Measurements from ENCODE around the gene ABCA5.

The ABCA5 gene

DNA sequence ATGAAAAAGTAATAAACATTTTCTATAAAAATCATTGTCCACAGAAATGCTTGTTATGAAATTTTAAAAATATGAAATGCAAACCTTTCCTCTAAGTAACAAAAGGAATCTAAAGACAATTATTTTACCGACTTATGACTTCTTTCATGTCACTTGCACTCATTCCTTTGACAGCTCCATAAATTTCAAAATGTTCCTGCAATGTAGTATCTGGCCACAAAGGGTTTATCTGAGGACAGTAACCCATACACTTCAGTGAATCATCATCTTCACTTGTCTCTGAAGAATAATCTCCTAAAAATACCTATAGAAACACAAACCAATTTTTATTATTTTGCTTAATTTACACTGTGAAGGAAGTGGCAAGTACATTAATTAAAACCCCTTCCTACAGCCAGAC is 72.7 kb downstream of the ABCA5 start:
- no peak for DNase-seq

DNA sequence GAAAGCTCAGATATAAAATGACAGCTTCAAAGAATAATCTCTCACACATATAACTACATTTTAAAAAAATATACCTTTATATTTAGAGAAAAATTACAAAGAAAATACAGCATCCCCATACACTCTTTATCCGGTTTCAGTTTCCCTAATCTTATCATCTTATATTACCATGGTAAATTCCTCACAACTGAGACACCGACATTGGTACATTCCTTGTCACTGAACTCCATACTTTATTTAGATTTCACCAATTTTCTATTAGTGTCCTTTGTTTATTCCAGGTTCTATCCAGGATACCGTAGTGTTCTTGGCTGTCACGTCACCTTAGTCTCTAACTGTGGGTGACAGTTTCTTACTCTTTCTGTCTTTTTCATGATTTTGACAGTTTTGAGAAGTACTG is 76.3 kb downstream of the ABCA5 start:
- DNase-seq: no peak

DNA sequence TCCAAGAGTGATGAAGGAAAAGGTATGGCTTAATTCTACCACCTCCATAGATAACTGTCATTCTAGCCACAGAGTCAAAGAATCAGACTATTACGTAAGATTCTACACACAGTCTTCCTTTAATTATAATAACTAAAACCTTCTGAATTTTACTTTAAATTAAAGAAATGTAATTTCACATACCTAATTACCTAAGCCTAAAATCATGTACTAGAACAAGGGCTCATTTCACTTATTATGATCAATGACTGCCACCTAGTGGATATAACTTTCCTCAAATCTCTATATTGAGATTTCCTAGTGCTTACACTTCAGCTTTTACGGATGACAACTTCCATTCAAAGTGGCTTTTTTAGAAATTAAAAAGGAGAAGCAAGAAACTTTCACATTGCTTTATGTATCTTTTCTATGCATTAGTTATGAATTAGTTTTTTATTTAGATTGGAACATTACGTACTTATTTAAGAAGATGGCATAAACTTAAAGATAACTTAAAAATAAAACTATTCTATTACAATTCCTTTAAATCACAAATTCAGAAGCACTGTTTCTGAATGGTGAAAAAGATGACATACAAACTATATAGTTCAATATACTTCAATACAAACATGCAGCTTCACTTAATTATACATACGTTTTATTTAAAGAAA is 80.1 kb downstream of the ABCA5 start:
- DNase-seq: peak in 3 of 4 experiments; percentile 40 to 80 (median 68)

DNA sequence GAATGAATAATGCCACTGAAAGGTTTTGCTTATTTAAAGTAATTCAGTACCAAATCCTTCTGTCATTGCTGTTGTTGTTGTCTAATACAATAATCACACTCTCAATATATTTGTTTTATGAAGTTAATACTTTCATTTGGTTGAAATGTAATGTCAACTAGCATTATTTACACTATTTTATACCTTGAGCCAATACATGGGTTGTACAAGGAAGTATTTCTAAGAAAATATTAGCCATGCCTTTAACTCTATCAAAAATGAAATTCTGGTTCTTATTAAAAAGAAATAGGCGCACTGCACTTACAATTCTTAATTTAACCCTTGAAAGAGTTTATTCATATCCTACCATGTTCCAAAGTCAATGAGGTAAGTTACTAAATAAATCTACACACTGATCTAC is 80.7 kb downstream of the ABCA5 start:
- no peak for DNase-seq

DNA sequence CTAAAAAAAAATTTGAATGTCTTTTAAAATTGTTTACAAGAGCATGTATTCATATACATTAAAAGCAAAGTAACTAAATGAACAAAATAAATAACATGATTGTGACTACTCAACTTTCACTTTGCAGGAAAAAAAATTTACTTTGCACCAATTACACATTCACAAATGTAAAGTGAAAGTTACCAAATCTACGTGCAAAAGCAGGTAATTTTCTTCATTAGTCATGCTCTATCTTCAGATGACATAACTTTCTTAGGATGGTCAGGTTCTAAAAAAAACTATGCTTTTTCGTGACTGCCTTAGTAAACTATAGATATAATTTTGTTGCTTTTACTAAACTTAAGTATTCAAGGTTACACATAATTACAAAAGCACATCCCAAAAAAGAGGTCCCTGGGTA is 81.3 kb downstream of the ABCA5 start:
- DNase-seq: no peak

DNA sequence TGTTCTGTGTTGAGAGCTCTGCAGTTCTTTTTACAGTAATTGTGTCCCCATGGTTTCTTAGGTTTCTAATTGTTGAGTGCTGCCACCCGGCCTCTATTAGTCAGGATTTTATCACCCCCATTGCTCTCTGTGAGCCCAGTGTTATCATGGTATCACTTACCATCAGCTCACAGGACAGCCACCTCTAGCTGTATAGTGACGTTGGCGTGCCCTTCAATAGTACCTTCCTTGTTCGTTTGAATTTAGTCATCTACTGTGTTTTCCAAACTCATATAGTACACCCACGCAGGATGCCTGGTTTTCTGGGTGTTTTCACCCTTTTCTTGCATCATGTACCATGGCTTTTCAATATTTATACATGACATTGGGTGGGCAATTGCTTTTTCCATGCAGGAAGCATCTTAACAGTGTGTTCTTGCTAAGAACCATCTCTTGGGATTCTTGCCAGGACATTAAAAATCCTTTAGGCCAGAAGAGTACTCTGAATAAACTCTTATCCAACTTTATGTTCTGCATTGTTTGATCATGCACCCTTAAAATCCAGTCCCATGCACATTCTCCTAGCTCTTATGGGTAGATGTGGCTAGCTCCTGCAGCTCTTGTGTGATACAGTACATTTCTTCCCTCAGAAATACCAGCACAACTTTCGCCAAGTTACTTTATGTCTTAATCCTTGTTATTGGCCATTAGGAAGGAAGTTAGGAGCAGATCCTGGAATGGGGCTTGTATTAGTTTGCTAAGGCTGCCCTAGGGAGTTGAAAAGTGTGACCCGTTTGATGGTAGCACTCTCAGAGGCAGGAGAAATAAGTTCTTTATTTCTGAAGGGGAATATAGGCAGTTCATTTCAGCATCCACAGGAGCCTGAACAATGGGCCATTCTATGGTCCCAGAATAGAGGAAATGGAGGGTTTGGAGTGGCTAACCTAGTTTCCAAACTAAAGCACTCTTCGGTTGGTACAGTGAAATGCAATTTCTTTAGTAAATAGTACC is 87.0 kb downstream of the ABCA5 start:
- no peak for DNase-seq

DNA sequence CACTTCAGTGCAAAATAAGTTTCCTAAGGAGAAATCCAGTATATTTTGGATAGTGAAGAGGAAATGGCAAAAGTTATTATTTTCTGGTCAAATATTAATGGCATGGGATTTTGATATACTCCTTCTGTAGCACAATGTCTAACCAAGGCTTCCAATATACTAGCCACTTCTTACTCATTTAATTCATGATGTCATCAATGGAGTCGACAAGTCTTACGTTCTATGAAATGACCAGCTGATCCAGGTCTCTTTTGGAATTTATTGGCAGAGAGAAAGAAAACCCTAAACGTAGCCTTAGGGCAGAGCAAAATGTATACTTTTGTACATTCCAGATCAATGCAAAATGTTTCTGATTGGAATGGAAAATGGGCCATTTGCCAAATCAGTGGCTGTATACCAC is 90.0 kb downstream of the ABCA5 start:
- DNase-seq: no peak

DNA sequence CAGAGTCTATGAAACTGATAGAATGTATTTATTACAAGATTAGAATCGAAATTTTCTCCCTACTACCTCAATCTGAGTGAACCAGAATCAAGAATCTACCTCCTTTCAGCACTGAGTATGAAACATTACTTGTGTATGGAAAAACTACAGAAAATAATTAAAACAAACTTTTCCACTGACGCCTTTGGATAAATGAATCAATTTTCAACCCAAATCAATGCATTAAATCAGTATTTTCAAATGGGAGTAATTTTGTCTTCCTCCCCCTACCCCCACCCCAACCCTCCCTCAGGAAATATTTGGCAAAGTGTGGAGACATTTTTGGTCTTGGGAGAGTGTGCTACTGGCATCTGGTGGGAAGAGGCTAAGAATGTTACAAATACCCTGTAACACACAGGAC is 90.5 kb downstream of the ABCA5 start:
- DNase-seq: no peak

DNA sequence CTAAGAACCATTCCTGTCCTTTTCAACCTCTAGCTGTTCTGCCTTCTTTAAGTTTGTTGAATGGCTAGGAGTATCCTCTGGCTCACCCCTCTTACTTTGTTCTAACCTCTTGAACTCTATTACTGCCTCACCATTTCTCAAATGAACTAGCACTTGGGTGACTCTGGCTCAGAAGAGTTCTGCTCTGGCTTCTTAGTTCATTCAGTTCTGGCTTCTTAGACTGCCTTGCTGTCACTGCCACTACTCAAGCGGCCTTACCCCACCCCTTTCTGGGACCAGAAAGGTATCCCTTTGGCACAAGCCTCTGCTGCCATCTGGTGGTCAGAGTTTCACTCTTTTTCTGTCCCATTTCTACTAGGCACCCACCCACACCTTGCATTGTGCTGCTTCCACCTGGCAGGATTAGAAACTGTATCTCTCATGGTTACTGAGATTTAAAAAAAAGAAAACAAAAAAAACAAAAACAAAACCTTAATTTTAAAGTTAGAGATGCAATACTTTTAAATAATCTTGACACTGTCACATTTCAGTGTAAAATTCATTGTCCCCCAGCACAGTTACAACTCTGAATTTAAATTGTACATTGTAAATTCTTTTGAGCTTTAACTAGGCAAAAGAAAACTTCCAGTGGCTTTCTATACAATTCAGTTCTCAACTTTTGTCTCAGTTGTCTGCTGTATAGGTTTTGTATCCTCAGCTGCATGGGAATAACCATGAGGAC is 91.4 kb downstream of the ABCA5 start:
- DNase-seq: peak; percentile 93 to 95 (median 94)

DNA sequence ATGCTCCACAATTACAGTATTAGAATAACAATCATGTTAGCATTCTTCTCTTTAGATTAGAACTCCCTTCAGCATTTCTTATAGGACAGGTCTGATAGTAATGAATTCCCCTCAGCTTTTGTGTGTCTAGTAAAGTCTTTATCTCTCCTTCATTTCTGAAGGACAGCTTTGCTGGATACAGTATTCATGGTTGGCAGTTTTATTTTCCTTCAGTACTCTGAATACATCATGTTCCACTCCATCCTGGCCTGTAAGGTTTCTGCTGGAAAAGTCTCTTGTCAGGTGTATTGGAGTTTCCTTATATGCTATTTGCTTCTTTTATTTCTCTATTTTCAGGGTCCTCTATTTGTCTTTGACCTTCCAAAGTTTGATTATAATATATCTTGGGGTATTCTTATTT is 94.3 kb downstream of the ABCA5 start:
- no peak for DNase-seq

DNA sequence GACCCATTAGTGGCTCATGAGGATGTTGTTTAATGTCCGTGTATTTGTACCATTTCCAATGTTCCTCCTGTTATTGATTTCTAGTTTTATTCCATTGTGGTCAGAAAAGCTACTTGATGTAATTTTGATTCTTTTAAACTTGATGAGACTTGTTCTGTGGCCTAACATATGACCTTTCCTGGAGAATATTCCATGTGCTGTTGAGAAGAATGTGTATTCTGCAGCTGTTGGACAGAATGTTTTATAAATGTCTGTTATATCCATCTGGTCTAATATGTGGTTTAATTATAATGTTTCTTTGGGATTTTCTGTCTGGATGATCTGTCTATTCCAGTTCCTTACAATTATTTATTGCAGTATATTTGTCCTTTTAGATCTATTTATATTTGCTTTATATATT is 95.4 kb downstream of the ABCA5 start:
- DNase-seq: no peak

DNA sequence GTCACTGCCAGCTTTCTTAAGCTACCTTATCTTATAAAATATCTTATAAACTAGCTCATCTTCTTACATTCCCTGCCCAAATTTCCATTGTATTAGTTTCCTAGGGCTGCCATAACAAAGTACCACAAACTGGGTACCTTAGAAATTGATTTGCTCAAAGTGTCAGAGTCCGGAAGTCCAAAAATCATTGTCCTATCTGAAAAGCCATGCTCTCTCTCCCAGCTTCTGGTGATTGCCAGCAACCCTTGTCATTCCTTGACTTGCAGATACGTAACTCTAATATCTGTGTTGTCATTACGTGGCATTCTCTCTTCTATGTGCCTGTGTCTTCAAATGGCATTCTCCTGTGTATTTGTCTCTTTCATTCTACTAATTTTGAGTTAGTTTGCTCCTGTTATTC is 96.0 kb downstream of the ABCA5 start:
- no peak for DNase-seq

DNA sequence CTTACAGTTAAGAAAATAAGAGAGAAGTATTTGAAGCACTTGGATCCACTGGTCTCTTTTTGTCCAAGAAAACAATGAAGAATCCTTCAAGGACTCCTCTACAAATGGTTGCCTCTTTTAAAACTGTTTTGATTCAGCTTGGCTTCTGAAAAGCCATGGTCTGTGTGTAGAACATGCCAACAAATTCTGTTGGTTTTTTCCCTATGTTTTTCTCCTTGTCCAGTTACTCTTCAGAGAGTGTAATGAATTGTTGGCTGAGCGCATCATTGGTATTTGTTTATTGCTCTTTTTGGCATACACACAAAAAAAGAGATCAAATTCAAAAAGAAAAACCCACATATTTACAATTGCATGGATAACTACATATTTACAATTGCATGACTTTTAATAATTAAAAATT is 98.4 kb downstream of the ABCA5 start, which contains the start of gene ABCA10:
Gene ABCA10, minus strand, starts transcription at position 249 of the 400 bp plus-strand sequence. CDS start 3,466 bp downstream, outside the sequence.
- DNase-seq: no peak

DNA sequence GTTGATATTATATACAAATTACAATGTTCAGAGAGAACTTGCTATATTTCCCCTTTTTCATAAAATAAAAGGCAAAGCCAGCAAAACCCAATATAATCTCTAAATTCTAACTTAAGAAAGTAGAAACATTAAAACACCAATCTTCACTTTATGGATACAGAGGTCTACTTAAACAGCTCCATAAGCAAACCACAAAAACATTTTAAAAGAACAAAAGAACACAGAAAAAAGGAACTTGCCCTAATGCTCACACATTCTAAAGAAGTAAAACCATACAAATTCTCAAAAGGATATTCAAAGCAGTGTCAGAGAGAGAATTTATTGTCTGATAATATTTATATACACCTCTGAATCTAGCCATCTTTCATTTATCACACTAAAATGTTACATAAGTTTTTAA is 98.9 kb downstream of the ABCA5 start:
- peak in 2 of 4 experiments; percentile 15 to 40 for DNase-seq

DNA sequence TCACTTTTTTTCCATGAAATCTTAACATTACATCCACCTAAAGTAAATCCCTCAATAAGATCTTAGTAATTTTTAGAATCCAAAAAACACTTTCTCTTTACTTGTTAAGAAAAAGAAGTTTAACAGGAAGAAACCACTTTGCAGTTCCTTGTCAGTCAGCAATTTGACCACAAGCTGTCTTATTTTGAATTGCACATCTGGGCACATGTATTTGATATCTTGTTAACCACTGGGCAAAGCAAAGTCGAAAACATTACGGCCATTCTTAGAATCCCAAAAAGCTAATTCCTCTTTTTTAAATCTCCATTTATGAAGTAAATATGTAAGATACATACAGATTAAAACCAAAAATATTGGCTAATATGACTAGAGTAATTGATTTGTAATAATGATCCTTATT is 99.4 kb downstream of the ABCA5 start:
- DNase-seq: peak; percentile 21 to 63 (median 43)

DNA sequence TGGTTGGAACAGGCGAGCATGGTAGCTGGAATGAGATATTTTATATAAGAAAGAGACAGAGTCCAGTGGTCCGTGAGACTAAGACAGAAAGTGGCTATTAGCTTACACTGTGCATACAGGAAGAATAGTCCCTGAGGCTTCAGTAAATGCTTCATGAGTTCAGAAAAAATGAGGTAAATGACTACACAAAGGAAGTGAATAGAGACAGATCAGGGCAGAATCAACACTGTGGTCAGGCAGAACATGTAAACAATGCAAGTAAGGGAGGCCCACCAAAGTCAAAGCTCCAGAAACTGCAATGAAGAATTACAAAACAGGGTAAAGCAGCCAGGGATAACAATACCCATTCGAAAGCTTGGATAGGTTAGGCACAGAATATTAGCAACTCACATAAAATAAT is 103.1 kb downstream of the ABCA5 start:
- DNase-seq: no peak

DNA sequence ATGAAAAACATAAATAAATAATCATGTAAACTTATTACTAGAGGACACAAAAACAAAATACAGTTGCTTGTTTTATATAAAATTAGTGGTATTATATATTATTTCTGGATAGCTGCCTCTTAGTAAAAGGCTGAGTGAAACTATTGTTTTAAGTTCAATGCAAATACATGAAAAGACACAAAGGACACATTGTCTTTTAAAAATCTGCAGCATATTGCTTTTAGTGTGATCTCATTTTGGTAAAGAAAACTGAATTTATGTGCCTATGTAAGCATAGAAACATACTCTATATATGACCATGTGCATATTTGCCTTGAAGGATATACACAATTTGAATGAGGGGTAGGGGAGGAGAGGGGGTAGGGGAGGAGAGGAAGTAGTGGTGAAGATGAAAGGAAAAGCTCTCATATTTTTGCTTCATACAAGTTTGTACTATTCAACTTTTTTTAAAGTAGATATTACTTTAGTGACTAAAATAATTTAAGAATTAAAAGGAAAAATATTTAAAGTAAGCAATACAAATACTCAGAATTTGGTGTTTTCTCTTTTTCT is 104.2 kb downstream of the ABCA5 start:
- DNase-seq: no peak

DNA sequence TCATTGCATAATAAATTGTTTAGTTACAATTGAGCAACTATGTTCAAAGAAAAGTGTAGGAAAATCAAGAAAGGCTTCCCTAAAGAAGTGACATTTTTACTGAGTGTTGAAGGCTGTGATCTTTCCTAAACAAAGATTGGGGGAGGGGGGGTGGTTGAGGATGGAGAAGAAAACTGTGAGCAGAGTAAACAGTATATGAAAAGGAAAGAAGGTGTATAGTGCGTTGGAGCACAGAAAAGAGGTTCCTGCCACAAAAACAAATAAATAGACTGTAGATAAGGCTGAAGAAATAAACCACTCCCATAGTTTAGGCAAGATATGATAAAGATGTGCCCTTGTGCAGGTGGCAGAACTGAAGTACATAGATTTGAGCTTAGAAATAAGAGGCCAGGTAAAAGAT is 106.8 kb downstream of the ABCA5 start:
- DNase-seq: no peak

DNA sequence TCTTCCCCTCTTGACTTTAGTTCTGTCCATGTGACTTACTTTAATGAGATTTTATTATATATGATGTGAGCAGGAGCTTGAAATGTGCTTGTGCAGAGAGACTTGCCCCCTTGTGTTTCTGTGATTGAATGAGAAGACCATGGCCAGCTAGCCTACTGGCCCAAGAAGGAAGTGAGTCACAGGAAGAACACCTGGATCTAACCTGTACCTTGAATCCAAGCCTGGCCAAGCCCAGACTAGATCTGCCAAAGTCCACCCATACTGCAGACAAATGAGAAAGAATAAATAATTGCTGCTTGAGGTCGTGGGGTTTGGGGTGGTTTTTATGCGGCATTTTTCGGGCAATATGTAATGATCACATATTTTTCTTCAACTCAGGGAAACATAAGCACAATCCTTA is 107.9 kb downstream of the ABCA5 start:
- no peak for DNase-seq

DNA sequence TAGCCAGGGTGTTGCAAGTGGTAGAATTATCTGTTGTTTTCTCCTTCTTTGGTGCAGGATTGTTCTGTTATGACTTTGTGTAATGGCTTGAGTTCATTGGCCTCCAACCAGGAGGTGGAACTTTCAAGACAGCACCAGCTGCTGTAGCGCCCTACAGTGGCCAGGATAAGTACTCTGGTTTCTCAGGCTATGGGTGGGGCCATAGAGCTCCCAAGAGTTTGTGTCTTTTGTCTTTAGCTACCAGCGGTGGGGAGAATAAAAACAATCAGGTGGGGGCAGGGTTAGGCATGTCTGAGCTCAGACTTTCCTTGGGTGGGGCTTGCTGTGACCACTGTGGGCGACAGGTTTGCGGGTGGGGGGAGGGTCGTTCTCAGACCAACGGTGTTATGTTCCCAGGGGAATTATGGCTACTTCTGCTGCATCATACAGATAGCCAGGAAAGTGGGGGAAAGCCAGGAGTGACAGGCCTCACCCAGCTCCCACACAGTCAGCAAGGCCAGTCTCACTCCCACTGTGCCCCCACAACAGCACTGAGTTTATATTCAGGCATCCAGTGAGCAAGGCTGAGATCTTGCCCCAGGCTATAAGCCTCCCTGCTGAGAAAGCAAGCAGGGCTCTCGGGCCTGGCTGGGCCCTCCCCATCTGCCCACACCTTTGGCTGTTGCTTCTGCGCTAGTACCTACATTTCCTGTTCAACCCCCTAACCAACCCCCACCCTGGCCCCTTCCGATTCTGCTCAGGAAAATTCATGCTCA is 113.7 kb downstream of the ABCA5 start:
- no peak for DNase-seq

DNA sequence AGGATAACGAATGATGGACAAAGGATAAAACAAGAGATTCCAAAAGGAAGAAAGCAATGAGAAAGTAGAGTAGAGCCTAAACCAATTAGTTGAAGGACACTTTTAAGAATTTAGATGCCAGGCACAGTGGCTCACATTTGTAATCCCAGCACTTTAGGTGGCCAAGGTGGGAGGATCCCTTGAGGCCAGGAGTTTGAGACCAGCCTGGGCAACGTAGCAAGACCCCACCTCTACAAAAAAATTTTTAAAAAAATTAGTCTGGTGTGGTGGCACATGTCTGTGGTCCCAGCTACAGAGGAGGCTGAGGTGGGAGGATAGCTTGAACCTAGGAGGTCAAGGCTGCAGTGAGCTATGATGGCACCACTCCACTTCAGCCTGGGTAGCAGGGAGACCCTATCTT is 118.3 kb downstream of the ABCA5 start:
- DNase-seq: no peak

DNA sequence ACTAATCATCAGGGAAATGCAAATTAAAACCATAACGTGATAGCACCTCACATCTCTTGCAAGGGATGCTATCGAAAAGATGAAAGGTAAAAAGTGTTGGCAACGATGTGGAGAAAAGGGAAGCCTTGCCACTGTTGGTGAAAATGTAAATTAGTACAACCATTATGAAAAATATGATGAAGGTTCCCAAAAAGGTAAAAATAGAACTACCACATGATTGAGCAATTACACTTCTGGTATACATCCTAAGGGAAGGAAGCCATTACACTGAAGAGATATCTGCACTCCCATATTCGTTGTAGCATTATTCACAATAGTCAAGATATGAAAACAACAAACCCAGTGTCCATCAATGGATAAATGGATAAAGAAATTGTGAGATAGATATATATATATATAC is 119.8 kb downstream of the ABCA5 start:
- DNase-seq: peak in 2 of 4 experiments; percentile 44 to 62
